NOMO-1 (cell line): ENCODE measurements around the gene ZNF519.
"Not testable (repeated sequence)": the region's sequence is repeated elsewhere in the genome, so short reads cannot be mapped to it uniquely, and the experiment has no call there.

Source experiments
- DNase-seq, 2 experiments: peaks; one replicate each; lab custom pipeline; 2025; ENCODE audit not compliant: unreplicated experiment in 2 of 2; lab: John Stamatoyannopoulos, UW

Gene ZNF519

DNA sequence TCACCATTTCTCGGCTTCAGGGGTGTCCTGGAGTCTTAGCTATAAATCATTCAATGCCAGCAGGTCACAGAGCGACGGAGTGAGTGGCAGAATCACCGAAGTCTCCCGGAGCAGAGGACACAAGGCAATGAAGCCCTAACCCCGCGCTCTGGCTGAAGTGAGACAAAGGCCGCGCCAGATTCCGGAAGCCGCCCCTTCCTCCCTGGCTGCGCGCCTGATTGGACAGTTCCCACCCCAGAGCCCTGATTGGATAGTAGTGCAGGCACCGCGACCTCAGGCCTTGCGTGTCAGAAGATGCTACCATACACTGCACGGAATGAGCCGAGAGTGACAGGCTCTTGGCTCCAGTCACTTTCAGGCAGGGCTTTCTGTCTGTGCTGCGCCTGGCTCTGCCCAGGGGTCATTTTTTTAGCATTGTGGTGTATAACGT is at the start of gene ZNF519:
TSS of gene ZNF519 (minus strand) at position 165 of the 430 bp plus-strand sequence. CDS start at position 7, 158 bp downstream.
- DNase-seq, result peak; percentile 92 to 95

DNA sequence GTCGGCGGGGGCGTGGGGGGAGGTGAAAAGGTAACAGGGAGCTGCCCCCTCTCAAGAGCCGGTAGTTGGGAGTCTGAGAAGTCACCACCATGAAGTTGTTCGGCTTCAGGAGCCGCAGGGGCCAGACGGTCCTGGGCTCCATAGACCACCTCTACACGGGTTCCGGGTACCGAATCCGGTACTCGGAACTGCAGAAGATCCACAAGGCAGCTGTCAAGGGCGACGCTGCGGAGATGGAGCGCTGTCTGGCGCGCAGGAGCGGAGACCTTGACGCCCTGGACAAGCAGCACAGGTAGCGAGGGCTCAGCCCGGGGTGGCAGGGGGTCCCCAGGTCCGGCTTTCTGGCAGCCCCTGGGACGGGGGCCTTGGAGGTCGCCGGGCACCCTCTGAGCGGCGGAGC is 47.1 kb upstream of the ZNF519 start:
- DNase-seq, result no peak

DNA sequence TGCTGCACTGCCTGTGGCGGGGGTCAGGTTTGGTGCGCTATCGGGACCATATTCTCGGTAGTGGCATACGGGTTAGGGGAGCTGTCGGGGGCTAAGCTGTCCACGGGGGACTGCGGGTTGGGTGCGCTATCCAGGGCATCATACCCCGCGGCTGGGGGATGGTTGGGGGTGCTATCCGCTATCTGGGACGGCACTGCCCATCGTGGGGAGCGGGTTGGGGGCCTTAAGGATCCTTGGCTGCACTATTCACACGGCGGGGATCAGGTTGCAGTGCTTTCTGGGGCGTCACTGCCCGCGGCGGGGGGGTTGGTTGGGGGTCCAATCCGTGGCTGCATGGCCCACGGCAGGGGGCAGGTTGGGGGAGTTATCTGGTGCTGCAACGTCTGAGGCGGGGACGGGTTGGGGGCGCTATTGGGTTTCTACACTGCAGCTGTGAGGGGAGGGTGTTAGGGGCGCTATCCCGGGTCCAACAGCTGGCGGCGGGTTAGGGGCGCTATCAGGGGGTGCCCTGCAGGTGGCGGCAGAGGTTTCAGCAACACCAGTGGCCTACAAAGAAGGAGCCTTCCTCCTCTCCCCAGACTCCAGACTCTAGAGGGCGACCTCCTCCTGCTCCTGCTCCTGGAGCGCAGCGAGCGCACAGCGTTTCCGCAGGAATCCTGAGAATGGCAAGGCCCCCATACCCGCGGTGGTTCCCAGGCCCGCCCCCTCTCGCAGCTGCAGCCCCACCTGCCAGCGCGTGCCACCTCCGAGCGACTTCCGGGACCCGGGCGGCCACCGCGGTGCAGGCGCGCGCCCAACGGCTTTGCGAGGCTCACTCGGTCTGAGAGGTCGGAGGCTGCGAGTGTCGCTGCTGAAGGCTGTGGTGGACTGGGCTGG is 46.3 kb upstream of the ZNF519 start:
- DNase-seq, result peak; percentile 10 to 14

DNA sequence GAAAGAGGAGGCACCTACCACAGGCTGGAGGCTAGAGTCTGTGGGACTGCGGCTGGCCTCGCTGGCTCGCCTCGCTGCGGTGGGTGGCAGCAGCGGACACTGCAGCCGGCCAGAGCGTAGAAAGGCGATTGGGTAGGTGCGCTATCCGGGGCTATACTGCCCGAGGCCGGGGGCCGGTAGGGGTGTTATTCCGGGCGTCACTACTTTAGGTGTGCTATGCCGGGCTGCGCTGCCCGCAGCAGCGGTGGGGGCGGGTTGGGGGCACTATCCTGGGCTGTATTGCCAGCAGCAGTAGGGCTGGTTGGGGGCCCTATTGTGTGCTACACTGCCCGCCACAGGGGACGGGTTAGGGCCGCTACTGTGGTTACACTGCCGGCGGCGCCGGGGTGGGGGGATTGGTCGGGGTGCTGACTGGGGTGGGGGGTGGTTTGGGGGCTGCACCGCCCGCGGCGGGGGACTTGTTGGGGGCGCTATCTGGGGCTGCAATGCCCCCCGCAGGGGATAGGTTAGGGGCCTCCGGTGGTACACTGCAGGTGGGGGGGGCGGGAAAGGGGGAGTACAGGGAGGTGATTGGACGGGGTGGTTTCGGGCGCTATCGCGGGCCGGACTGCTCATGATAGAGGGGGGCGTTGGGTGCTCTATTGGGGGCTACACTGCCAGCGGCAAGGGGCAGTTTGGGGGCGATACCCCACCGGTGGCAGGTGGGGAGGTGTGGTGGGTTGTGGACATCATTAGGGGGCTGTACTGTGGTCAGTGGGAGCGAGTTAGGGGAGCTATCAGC is 45.5 kb upstream of the ZNF519 start:
- not testable (repeated sequence) for DNase-seq

DNA sequence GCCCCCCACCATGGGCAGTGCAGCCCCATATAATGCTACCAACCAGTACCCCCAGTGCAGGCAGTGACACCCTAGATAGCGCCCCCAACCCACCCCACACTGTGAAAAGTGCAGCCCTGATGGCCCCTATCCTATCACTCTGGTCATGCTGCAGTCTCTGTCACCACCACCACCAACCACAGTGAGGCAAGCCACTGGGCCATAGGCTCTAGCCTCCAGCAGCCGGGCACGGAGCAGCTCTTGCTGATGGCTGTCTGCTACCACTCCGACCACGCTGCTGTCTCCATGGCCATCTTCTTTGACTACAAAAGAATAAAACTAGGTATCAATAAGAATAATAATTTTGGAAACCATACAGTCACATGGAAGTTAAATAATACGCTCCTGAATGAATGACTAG is 43.2 kb upstream of the ZNF519 start:
- DNase-seq, result not testable (repeated sequence)

DNA sequence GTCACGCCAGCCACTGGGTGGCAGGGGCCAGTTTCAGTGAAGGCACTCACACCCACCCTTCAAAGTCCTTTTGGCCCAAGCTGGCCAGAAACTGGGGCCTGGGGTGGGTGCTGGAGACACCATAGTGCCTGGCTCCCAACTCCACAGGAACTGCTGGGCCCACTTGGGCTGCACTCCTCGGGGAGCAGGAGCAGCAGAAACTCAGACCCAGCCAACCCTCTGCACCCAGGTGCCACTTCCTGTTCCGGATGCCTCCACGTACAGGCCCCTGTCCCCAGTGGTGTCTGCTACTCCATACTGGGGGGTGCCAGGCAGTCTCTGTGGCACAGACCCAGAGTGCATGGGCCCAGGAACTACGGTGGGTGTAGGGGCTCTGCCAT is 42.5 kb upstream of the ZNF519 start:
- no peak for DNase-seq

DNA sequence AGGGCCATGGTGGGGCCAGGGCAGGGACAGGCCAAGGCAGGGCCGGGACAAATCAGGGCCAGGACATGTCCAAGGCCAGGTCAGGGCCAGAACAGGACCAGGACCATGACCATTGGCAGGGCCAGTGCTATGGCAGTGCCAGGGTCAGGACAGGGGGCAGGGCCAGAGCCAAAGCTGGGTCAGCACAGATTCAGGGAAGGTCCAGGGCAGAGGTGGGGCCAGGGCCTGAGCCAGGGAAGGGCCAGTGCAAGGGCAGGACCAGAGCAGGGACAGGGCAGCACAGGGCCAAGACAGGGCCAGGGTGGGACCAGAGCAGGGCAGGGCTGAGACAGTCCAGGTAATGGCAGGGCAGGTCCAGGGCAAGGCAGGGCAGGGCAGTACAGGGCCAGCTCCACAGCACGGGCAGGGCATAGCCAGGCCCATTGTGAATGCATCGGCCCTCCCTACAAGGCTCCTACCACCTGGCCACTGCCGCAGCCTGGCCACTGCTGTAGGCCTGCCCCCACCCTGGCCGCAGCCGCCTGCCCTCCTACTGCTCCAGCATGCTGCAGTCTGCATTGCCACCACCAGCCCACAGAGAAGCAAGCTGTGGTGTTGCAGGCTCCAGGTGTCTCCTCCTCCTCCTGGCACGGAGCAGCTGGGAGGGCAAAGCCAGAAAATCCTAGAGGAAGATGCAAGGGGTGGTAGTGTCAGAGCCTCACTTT is 41.9 kb upstream of the ZNF519 start:
- DNase-seq, result not testable (repeated sequence)

DNA sequence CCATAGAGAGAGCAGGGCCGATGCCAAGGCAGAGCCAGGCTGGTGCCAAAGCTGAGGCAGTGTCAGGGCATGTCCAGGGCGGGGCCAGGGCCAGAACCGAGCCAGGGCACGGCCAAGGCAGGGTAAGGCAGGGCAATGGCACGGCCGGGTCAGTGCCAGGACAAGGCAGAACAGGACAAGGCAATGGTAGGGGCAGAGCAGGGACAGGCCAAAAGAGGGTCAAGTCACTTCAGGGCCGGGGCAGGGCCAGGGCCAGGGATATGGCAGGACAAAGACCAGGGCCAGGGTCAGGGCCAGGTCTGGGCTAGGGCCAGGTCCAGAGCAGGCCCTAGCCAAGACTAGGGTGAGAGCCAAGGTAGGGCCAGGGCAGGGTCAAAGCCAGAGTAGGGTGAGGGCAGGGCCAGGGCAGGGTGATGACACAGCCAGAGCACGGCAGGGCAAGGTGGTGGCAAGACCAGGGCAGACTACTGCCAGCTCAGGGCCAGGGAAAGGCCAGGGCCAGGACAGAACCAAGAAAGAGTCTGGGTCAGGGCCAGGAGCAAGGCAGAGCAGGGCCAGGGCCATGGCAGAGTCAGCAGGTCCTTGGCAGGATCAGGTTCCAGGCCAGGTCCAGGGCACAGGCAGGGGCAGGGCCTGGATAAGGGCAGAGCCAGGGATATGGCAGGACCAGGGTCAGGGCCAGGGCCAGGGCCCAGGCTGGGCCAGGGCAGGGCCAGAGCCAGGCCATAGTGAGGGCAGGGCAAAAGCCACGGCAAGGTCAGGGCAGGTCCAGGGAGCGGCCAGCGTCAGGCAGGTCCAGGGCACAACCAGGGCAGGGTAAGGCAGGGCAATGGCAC is 41.1 kb upstream of the ZNF519 start:
- DNase-seq, result not testable (repeated sequence)

DNA sequence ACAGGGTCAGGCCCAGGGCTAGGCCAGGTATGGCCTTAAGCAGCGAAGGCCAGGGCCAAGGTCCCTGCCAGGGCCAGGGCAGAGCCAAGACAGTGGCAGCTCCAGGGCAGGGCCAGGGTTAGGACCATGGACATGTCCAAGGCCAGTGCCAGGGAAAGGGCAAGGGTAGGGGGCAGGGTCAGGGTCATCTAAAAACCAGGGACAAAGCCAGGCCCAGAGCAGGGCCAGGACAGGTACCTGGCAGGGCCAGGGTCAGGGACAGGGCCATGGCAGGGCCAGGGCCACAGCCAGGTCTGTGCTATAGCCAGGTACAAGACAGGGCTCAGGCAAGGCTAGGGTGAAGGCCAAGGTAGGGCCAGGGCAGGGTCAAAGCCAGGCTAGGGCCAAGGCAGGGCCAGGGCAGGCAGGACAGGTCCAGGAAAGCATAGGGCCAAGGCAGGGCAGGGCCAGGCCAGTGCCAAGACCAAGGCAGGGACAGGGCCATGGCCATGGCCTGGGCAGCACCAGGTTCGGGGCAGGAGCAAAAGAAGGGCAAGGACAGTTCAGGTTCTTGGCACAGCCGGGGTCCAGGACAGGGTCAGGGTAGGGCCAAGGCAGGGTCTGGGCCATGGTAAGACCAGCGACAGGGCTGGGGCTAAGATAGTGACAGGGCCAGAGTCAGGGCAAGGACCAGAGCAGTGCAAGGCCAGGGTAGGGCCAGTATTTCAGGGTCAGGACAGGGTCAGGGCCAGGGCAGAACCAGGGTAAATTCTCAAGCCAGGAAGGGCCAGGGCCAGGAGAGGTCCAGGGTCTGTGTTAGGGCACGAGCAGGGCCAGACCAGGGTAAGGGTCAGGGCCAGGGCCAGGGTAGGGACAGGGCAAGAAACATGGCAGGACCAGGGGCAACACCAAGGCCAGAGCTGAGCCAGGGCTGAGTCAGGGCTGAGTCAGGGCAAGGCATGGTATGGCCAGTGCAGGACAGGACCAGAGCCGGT is 40.2 kb upstream of the ZNF519 start:
- not testable (repeated sequence) for DNase-seq

DNA sequence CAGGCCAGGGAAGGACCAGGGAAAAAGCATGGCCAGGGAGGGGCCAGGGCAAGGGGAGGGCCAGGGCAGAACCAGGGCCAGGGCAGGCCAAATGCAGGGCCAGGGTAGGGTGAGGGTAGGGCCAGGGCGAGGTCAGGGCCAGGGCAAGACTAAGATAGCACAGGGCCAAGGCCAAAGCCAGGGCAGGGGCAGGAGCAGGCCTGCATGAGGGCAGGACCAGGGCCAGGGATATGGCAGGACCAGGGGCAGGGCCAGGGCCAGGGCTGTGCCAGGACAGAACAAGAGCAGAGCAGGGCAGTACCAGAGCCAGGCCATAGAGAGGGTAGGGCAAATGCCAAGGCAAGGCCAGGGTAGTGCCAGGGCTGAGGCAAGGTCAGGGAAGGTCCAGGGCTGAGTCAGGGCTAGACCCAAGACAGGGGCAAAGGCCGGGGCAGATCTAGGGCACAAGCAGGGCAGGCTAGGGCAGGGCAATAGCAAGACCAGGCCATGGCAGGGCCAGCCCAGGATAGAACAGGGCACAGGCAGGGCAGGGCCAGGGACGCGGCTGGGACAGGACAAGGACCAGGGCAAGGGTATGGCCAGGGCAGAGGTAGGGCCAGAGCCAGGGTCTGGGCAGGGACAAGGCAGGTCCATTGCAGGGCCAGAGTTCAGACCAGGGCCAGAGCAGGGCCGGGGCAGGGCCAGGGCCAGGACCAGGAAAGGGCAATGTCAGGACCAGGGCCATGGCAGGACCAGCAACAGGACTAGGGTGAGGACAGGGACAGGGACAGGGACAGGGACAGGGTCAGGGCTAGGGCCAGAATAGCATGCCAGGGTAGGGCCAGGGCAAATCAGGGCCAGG is 39.3 kb upstream of the ZNF519 start:
- DNase-seq, result not testable (repeated sequence)

DNA sequence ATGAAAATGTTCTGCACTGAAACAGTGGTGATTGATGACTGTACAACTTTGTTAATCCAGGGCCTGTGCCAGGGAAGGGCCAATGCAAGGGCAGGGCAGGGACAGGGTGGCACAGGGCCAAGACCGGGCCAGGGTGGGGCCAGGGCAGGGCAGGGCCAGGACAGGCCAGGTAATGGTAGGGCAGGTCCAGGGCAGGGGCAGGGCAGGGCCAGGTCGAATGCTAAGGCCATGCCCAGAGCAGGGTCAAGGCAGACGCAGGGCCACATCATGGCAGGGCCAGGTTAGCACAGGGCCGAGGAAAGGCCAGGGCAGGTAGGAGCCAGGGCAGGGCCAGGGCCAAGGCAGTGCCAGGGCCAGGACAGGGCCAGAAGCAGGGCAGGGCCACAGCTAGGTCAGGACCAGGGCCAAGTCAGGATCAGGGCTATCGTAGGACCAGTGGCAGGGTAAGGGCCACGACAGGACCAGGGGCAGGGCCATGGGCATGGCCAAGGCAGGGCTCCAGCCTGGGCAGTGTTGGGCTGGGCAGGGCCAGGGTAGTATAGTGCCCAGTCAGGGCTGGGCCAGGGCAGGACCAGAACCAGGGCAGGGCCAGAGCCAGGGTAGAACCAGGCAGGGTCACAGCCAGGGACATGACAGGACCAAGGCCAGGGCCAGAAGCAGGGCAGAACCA is 38.3 kb upstream of the ZNF519 start:
- not testable (repeated sequence) for DNase-seq

DNA sequence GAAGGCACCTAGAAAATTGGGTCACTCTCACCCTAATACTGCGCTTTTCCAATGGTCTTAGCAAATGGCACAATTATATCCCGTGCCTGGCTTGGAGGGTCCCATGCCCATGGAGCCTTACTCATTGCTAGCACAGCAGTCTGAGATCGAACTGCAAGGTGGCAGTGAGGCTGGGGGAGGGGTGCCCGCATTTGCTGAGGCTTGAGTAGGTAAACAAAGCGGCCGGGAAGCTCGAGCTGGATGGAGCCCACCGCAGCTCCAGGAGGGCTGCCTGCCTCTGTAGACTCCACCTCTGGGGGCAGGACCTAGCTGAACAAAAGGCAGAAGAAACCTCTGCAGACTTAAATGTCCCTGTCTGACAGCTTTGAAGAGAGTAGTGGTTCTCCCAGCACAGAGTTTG is 30.7 kb upstream of the ZNF519 start:
- DNase-seq, result not testable (repeated sequence)

DNA sequence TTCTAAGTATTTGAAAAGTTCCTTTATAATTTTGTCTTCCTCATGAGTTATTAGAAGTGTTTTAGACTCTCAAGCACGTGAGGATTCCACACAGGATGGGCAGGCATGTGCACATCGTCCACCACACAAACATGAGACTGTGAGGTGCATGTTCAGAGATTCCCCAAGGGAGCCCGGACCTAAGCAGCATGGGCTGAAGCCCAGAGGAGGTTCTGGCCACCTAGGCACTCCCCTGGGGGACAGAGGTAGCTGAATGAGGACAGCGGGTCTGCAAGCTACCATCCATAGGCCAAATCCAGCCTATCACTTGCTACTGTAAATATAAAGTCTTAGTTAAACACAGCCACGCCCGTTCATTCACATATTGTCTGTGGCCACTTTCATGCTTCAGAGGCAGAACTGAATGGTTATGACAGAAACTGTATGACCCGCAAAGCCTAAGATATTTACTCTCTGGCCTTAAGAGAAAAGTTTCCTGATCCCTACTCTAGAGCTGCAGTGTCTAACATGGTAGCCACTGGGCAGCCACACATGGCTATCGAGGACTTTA is 19.4 kb upstream of the ZNF519 start:
- DNase-seq, result not testable (repeated sequence)

DNA sequence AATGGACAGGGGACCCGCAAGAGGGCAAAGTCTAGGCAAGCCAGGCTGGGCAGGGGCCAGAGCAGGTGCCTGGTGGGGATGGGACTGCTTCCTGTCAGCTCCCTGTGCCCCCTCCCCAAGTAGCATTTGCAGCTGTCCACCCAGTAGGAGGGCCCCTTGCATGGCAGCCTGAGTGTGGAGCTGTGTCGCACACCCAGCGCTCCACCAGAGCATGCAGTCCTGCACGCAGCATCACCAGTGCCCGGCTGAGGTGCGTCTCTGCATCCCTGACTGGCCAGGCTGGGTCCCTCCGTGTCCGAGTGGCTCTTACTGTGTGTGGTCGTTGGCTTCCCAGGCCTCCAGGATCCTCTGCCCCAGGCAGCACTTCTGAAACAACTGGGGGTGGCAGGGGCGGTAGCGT is 18.5 kb upstream of the ZNF519 start:
- DNase-seq, result not testable (repeated sequence)

DNA sequence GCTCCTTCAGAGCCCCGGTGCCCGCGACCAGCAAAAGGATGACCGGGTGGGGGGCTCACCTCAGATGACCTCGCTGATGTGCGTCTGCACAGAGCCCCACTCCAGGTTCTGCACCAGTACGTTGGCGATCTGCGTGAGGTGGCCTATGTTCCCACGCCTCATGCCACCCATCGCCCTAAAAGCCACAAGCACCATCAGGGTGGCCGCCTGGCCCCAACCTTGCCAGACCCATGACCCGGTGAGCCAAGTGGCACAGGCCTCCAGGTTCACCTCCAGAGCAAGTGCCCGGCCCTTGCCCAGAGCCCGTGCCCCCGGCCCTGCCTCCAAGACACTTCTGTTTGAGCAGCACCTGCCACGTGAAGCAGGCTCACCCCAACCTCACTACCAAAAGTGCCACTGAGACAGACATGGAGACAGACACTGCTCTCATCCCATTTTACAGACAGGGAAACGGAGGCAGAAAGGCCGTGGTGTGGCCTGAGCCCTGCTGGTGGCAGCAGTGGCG is 17.7 kb upstream of the ZNF519 start:
- not testable (repeated sequence) for DNase-seq

DNA sequence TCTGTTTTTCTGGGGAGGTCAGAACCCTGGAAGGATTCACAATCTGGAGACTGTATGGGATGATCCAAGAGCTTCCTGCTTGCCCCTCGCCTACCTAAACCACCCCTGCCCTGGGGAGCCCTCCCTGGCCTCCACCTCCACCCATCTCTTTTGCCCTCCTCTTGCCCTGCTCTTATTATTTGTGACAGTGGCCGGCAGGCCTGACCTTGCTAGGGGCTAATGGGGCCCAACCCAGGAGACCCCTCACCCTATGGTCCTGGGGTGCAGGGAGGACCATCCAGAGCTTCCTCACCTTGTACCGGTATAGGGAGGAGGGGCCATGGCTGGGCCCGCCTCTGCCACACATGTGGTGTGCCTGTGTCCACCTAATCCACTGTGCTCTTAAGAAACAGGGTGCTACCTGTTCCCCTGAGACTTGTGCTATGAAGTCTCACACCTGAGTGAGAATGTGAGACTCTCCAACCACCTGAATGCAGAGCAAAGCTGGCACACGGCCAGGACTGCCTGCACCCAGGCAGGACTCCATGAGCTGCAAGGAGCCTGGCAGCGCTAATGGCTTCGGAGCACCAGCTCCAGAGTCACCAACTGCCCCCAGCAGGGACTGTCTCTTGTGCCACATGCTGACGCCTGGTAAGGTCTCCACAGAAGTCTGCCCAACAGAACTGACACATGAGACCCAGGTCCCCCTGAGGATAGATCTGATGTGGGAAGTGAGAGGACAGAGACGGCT is 17.1 kb upstream of the ZNF519 start:
- DNase-seq, result not testable (repeated sequence)
